22Rv1 (cell line): ENCODE data around the gene TRIM26.

Source experiments
- CTCF ChIP-seq: fragments of 450-650 bp; IDR thresholded peaks from 2 replicates; pipeline ENCODE4 v1.5.1; 2017; ENCODE audit warnings: mild to moderate bottlenecking
- ZFX ChIP-seq: fragments of 450-650 bp; IDR thresholded peaks from 2 replicates; pipeline ENCODE4 v1.6.1; 2017; ENCODE audit warnings: antibody characterized with exemption, borderline replicate concordance

GRCh38 chr6:30155520-30156261, 57.5 kb downstream of the TRIM26 start:
- TF ChIP-seq CTCF (no peak), ZFX (no peak)
